NT2/D1 (cell line): ENCODE results near the gene BACH2.

Source experiments
- DNase-seq: peaks from one replicate; pipeline ENCODE4 v3.0.0-alpha.2; 2011; ENCODE audit warnings: low read depth, low spot score
- H3K27me3 ChIP-seq: 2 replicates; pipeline ENCODE4 v1.6.0; 2011; ENCODE audit warnings: mild to moderate bottlenecking; ENCODE audit not compliant: insufficient read length, insufficient read depth
- H3K36me3 ChIP-seq: 2 replicates; pipeline ENCODE4 v1.6.1; 2011; ENCODE audit warnings: mild to moderate bottlenecking, low read length, mixed read lengths; ENCODE audit not compliant: insufficient read depth, insufficient read length
- H3K4me1 ChIP-seq: 2 replicates; pipeline ENCODE4 v1.5.1; 2011; ENCODE audit not compliant: insufficient read depth, insufficient read length
- H3K4me3 ChIP-seq: 2 replicates; pipeline ENCODE4 v1.5.1; 2011; ENCODE audit warnings: low read depth; ENCODE audit not compliant: insufficient read length
- H3K9ac ChIP-seq: 2 replicates; pipeline ENCODE4 v1.6.0; 2011; ENCODE audit warnings: low read depth; ENCODE audit not compliant: insufficient read length
- H3K9me3 ChIP-seq: 2 replicates; pipeline ENCODE4 v1.5.1; 2011; ENCODE audit warnings: mild to moderate bottlenecking, low read length; ENCODE audit not compliant: insufficient read depth
- SUZ12 ChIP-seq: IDR thresholded peaks from 2 replicates; pipeline ENCODE4 v1.6.1; 2011; ENCODE audit not compliant: insufficient read length, insufficient read depth; ENCODE audit errors: extremely low read depth
- YY1 ChIP-seq: IDR thresholded peaks from 2 replicates; pipeline ENCODE4 v1.6.1; 2011; ENCODE audit not compliant: insufficient read length, insufficient read depth
- ZNF274 ChIP-seq: IDR thresholded peaks from 2 replicates; pipeline ENCODE4 v1.6.1; 2011; ENCODE audit warnings: mild to moderate bottlenecking, low read depth, low read length

Gene BACH2

GRCh38 chr6:89932245-89932802 lies 364.3 kb downstream of the BACH2 start:
- no peaks in the 10 kb centered on the region for H3K36me3 ChIP-seq

DNA sequence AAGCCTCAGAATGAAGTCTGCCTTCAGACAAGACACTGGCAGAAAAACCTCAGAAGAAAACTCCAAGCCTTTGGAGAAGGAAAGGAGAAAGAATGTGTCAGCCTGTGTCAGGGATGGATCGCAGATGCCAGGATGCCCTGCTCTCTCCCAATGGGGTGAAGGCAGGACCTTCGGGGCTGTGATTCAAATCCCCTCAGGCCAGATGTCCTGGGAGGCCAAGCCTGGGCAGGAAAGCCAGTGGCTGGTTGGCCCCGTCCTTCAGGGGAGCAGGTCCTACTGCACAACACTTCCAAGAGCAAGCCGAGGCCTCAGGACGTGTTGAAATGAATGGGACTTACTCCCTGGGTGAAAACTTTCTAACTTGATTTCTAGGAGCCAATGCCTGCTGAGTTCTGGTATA lies 365.9 kb downstream of the BACH2 start:
- no peaks in the 10 kb centered on the region for H3K9me3 ChIP-seq
- H3K9ac ChIP-seq, result no peak overlapping the region
- H3K36me3 ChIP-seq, result no peaks in the 10 kb centered on the region
- no peak overlapping the region for H3K4me3 ChIP-seq
- no peak for TF ChIP-seq SUZ12
- no peak for TF ChIP-seq YY1
- TF ChIP-seq ZNF274, result no peak
- peaks cover 2% of the 10 kb centered on the region for H3K4me1 ChIP-seq
- H3K27me3 ChIP-seq, result no peaks in the 10 kb centered on the region
- DNase-seq, result no peak

More at GRCh38 chr6:89932245-89932802, 364.3 kb downstream of the BACH2 start:
- TF ChIP-seq SUZ12, result no peak
- no peak for TF ChIP-seq ZNF274
- TF ChIP-seq YY1, result no peak
- Histone ChIP-seq H3K4me1 (peaks cover 2% of the 10 kb centered on the region), H3K9ac (no peak overlapping the region), H3K27me3 (no peaks in the 10 kb centered on the region), H3K4me3 (no peak overlapping the region), H3K9me3 (no peaks in the 10 kb centered on the region)
- no peak for DNase-seq

DNA sequence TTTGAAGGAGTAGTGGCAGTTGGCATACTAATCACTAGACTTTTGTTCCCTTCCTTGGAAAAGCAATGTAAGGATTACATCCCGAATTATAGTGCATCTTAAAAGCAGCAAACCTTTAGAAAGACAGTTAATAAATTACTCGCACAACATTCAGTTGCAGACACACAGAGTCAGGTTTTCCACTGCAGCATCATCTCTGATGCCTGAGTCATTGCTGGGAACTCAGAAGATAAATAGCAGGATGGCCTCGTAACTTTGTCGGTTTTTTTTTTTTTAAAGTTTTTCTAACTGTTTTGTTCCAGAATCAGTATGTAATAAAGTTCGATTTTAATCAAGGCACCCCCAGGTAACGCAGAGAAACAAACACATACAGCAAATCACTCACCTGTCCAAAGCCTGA lies 368.0 kb downstream of the BACH2 start:
- H3K9me3 ChIP-seq, result no peaks in the 10 kb centered on the region
- no peaks in the 10 kb centered on the region for H3K36me3 ChIP-seq
- H3K4me3 ChIP-seq, result no peak overlapping the region
- TF ChIP-seq SUZ12 (no peak), YY1 (no peak), ZNF274 (no peak)
- DNase-seq, result no peak
- no peaks in the 10 kb centered on the region for H3K4me1 ChIP-seq
- no peaks in the 10 kb centered on the region for H3K27me3 ChIP-seq
- H3K9ac ChIP-seq, result no peak overlapping the region

- TF ChIP-seq SUZ12 (no peak), ZNF274 (no peak), YY1 (no peak)
- no peak overlapping the region for H3K9ac ChIP-seq
- no peaks in the 10 kb centered on the region for H3K4me1 ChIP-seq
- no peak overlapping the region for H3K4me3 ChIP-seq
- no peaks in the 10 kb centered on the region for H3K36me3 ChIP-seq
- DNase-seq, result no peak
- no peaks in the 10 kb centered on the region for H3K27me3 ChIP-seq
- H3K9me3 ChIP-seq, result no peaks in the 10 kb centered on the region
Observed at GRCh38 chr6:89927791-89928550, 368.7 kb downstream of the BACH2 start.

GRCh38 chr6:89927264-89927663 lies 369.4 kb downstream of the BACH2 start:
- TF ChIP-seq SUZ12 (no peak), ZNF274 (no peak), YY1 (no peak)
- H3K36me3 ChIP-seq, result no peaks in the 10 kb centered on the region
- no peak for DNase-seq
- H3K9ac ChIP-seq, result no peak overlapping the region
- H3K4me1 ChIP-seq, result no peaks in the 10 kb centered on the region
- H3K27me3 ChIP-seq, result no peaks in the 10 kb centered on the region
- H3K4me3 ChIP-seq, result no peak overlapping the region
- H3K9me3 ChIP-seq, result no peaks in the 10 kb centered on the region

GRCh38 chr6:89925826-89926225 lies 370.8 kb downstream of the BACH2 start:
- DNase-seq, result no peak
- no peak for TF ChIP-seq SUZ12
- no peak for TF ChIP-seq ZNF274
- TF ChIP-seq YY1, result no peak
- no peaks in the 10 kb centered on the region for H3K36me3 ChIP-seq
- no peak overlapping the region for H3K9ac ChIP-seq
- H3K4me1 ChIP-seq, result no peaks in the 10 kb centered on the region
- no peak overlapping the region for H3K4me3 ChIP-seq
- no peaks in the 10 kb centered on the region for H3K27me3 ChIP-seq
- H3K9me3 ChIP-seq, result no peaks in the 10 kb centered on the region

- Histone ChIP-seq H3K9ac (no peak overlapping the region), H3K36me3 (no peaks in the 10 kb centered on the region), H3K4me1 (no peaks in the 10 kb centered on the region), H3K4me3 (no peak overlapping the region), H3K27me3 (no peaks in the 10 kb centered on the region), H3K9me3 (no peaks in the 10 kb centered on the region)
- no peak for DNase-seq
- TF ChIP-seq YY1, result no peak
- no peak for TF ChIP-seq ZNF274
- no peak for TF ChIP-seq SUZ12
Observed at GRCh38 chr6:89924231-89924630, 372.4 kb downstream of the BACH2 start.

DNA sequence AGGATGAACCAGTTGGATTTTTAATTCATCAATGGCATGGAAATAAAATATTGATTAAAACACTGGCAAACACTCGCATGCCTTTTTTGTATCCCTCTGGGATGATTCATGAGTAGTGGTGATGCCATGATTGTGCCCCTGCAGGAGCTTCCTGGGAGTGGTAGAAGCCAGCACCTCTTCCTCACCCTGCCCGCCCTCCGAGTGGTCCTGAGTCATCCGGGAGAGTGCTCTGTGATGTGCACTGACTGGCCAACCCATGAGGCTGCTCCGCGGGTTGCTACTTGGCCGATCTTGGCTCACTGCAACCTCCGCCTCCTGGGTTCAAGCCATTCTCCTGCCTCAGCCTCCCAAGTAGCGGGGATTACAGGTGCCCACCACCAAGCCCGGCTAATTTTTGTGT lies 375.0 kb downstream of the BACH2 start:
- TF ChIP-seq ZNF274 (no peak), YY1 (no peak)

More for the DNA sequence above, 375.0 kb downstream of the BACH2 start:
- Histone ChIP-seq H3K36me3 (no peaks in the 10 kb centered on the region), H3K27me3 (no peaks in the 10 kb centered on the region), H3K4me3 (no peak overlapping the region), H3K9me3 (0 out of 2 replicates have a peak, but pooled peaks cover 7% of the 10 kb centered on the region), H3K9ac (no peak overlapping the region), H3K4me1 (peaks cover 6% of the 10 kb centered on the region)
- no peak for DNase-seq
